ENCODE measurements around the gene USP31.

Gene USP31

DNA sequence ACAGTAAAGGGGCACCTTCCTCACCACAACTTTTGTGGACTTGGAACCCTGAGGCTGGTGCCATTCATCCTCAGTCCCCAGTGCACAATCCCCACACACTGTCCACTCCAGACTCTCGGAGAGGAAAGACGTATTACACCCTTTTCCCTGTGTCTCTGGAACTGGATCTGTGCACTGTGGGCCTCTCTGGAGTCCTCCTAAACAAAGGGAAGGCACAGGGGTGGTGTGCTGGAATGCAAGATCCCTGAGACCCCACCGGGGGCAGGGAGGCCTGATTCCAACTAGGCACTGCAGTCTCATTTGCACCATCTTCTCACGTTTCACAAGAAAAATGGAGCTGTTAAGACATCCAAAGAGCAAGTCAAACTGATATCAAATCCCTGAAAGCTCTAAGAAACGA, 89.8 kb downstream of the USP31 start:
- DNase-seq = no peak

DNA sequence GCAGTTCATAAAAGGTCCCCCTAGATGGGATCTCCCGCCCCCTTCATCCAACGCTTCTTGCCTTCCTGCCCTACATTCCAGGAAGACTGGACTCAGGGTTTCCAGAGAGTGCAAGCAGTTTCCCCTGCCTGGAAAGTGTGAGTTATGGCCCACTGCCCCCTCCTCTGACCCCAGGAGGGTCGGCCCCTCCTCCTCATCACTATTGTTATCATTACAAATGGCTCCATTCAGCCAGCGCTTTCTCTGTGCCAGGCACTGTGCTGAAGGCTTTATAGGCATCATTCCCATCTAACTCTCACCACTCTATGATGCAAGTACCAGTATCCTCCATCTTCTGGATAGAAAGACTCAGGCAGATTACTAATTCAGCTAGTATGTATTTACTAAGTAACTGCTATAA, 90.7 kb downstream of the USP31 start:
- DNase-seq = no peak

DNA sequence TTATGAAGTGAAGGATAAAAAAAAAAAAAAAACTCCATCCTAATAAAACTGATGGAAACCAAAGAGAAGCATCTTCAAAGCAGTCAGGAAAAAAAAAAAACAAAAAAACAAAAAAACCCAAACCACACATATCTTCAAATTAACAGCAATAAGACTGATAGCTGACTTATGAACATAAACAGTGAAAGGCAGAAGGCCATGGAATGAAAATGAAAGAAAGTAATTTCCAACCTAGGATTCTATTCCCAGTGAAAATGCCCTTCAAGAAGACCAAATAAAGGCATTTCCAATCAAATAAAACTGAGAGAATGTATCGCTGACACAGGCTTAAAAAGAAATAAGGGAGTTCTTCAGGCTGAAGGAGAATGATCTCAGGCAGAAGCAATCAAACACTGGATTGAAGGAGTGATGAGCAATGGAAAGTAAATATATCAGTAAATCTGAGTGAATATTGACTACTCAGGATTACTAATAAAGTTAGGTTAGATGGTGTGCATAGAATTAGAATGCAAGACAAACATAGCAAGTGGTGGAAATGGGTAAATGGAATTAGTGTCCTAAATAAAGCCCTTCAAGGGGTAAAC, 92.1 kb downstream of the USP31 start:
- no peak for DNase-seq

DNA sequence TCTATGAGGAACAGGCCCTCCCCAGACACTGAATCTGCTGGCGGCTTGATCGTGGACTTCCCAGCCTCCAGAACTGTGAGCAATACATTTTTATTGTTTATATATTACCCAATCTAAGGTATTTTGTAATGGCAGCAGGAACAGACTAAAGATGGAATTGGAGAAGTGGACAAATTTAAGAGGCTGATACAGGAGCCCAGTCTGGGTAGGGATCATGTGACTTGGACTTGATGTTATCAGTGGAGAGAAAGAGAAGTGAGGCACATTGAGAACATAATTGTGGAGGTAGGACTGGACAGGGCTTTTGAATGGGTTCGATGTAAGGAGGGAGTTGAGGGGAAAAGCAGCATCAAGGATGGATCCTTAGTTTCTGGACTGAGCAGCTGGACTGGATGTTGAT, 93.8 kb downstream of the USP31 start:
- peak in 3 of 4 experiments; percentile 10 to 29 (median 21) for DNase-seq

DNA sequence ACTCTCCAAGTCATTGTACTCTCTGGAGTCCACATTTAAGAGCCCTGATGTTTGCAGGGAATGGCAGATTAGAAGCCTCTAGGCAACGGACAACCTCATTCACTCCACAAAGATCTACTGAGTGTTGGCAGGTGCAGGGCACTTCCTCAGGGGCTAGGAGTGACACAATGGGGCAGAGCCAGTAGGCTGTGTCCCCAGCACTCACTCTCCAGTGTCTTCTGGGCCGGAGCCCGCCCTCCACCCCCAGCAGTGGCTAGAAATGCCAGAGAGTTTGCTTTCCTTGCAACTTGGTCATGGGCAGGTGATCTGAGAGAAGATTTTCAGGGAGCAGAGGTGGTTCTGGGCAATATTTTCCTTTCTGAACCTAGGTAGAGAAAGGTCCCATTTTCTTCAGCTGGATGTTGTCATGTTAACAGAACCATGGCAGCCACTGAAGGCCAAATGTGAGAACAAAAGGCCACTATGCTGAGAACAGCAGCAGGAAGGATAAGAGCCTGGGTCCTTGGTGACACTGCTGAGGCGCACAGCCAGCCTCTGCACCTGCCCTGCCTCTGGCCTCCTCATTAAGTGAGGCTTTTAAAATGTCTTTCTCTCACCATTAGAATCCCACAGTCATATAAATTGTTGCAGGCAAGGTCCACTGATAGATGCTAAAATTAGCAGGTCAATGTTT, 96.2 kb downstream of the USP31 start:
- DNase-seq = no peak

DNA sequence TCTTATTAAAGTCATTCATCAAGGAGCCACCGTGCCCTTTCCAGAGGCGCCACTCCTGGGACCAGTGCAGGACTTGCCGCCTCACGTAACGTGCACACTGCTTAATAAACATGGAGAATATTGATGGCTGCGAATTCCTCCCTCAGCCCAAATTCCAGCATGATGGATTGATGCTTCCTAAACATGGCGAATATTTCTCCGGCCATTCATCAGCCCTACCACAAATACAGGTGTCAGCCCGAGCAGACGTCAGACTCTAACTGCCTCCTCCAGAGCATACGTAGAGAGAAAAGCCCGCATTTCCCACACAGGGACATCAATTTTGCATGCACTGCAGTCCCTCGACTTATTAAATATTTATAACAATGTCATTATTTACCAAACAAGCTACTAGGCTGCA, 97.0 kb downstream of the USP31 start:
- no peak for DNase-seq

DNA sequence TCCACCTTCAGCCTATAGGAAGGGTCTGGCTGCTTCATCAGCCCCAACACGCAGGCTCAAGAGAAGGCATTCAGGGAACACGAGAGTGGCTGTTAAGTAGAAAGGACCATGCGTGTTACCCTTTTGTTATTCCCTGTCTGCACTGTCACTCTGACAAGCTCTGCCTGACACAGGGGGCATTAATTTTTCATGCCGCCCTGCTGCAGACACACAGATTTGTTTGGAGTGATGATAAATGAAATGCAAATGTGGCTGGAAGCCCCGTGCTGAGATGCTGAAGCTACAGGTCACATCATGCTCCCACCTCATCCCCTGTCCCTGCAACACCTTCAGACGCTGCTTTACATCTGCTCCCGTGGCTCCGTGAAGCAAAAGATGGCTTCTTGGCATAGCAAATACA, 97.7 kb downstream of the USP31 start:
- no peak for DNase-seq

DNA sequence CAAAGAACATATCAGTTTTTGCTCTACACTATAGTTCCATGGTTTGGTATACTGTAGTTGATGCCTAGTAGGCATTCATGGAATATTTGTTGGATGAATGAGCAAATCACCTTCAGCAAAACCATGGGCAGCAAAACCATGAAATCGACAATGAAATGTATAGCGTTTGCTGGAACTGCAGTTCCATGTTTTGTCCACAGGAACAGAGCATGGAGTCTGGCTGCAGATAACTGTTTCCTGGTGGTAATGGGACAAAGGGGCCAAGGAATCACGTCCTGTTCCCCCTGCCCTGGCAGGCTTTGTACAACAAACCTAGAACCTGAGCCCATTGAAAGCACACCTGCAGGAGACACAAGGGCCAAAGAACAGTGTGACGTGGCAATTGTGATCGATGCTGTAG, 101.1 kb downstream of the USP31 start:
- no peak for DNase-seq

DNA sequence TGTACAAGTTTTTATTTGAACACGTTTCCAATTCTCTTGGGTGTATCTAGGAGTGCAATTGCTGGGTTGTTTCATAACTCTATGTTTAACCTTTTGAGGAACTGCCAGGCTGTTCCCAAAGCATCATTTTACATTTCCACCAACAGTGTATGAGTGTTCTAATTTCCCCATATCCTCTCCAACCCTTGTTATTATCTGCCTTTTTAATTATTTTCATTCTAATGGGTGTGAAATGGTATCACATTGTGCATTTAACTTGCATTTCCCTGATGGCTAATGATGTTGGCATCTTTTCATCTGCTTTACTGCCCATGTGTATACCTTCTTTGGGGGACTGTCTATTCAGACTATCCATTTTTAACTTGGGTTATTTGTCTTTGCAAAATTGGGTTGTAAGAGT, 104.2 kb downstream of the USP31 start:
- no peak for DNase-seq

DNA sequence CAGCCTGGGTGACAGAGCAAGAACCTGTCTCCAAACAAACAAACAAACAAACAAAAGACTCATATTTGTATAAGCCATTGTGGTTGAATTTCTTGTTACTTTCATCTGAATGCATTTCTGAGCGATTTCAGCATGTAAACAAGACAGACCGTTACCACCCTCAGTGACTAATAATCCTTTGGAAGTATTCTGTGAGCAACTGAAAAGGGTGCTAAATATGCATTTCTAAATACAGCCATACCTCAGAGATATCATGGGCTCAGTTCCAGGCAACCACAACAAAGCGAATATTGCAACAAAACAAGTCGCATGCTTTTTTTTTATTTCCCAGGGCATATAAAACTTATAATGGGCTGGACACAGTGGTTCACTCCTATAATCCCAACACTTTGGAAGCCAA, 109.0 kb downstream of the USP31 start:
- DNase-seq = no peak

DNA sequence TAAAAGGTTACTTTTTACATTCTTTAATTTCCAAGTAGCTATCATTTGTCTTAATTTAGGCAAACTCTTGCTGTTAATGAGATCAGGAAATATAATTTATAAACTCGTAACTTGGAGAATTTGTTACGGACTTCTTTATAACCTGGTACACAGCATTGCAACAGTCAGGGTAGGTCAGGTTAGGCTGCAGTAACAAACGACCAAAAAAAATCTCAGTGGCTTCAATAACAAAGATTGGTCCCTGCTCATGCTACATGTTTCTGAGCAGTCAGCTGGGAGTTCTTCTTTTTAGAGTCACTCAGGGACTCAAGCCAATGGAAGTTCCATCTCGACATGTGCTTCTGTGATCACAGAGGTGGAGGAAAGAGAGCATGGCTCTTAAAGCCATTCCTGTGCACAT, 110.1 kb downstream of the USP31 start:
- DNase-seq = no peak

DNA sequence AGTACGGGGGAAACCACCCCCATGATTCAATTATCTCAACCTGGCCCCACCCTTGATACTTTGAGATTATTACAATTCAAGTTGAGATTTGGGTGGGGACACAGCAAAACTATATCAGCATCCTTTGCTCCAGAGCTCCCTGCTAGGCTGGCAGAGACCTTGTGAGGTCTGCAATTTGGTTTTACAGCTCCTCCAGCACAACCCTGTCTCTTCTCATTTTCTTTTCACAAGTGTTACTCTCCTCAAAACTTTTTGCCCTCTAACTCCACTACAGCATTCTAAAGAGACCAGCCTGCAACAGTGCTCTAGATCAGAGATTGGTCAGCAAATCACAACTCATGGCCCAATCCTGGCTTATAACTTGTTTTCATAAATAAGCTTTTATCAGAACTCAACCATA, 114.0 kb downstream of the USP31 start:
- DNase-seq = no peak

DNA sequence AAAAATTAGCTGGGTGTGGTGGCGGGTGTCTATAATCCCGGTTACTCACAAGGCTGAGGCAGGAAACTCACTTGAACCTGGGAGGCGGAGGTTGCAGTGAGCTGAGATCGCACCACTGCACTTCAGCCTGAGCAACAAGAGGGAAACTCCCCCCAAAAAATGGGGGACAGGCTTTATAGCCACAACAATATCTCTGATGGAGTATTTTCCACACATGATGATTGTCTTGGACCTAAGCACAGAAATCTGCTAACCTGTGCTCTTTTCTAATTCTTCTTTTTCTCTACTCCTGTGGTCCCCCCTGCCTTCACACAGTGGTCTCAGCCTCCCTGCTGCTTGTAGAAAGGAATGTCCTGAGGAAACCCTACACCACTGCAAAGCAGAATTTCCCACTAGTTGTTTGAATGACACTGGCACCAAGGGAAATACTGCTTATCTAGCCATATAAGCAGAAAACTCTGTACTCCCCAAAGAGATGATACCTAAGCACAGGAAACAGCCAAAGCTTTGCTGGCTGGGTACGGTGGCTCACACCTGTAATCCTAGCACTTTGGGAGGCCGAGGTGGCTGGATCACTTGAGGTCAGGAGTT, 117.6 kb downstream of the USP31 start:
- no peak for DNase-seq

DNA sequence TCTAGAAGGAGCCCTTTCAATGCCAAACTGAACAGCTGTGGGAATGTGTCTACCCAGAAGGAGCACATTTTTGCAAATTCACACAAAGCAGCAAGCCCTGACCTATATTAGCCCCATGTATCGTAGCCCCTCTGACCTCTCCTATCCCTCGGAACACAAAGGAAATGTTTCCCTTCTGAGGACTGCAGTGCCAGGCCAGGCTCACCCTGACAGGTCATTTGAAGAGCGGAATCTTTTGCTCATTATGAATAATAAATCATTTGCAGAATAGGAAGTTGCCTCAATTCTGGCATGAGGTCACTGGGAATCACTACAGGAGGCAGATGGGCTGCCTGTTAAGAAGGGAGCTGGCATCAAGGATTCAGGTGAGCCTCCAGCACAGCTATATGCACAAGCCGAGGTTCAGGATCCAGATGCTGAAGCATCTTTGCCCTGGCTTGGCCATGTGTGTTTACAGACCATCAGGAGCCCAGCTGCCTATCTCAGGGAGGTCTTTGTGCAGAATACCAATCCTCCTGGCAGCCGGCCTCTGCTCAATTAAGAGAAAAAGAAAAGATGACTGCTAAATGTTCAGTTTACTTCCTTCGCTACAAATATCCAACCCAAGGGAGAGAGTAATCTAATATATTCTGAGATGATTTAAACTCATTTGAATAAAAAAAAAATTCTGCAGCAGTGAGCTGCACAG, 119.4 kb downstream of the USP31 start:
- DNase-seq = no peak

DNA sequence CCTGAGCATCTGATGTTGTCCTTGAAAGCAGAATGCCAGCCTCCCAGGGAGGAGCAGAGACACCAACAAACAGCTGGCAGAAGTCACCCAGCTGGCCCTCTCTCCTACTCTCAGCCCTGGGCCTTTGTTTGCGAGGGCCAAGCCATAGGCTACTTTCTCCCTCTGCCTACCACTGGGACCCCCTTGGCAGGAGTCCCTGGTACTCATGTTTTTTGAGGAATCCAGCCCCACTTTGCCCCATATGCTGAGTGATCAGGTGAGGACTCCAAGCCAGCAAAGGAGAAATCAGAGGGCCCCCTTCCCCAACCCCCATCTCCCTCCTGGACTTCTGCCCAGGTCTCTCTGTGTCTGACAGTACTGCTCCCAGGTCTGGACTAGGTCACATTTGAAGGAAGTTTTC, 121.9 kb downstream of the USP31 start:
- no peak for DNase-seq

DNA sequence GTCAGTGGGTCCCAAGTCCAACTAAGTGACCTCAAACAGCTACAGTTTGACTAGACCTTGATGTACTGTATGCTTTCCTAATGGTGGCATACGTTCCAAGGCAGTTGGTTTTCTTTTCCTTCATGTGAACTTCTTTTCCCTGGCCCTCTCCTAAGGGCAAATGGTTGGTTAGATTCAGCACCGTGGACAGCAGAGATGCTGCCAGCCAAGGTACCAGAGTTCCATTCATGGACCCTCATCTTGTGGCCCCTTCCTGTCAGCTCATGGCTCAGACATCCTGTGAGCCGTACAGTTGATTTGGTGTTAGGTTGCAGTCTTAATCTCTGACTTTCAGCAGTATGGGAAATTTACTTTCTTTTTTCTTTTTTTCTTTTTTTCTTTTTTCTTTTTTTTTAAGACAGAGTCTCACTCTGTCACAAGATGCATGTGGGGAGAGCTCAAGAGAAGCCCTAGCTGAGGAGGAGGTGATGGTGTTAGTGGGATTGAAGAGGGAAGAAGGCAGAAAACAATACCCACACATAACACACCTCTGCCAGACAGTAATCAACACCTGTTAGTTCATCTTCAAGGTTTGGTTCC, 122.4 kb downstream of the USP31 start:
- DNase-seq = peak in 2 of 4 experiments; percentile 10 to 17

DNA sequence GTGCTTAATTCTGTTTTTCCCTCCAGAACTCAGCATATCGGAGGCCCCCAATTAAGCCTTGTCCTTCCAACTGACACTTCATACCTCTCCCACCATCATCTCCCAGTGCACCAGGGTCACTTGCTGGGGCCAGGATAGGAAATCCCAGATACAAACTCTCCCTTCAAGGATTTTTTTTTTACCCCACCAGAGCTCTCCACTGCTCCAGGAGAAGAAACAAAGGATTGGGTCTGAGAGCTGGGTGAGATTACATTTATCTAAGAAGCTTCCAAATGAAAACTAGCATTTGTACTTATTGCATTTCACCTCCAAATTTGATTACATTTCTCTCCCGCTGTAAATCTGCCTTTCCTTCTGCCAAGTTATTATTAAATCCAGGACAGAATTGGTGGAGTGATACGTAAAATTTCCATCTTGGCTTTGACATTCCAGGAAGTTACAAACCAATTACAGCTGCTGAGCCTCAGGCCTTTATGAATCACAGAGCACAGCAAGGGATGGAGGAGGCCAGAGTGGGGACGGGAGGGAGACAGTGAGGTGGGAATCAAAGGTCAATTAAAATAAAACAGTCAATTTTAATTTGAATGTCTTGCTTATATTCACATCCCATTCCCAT, 123.5 kb downstream of the USP31 start:
- no peak for DNase-seq

DNA sequence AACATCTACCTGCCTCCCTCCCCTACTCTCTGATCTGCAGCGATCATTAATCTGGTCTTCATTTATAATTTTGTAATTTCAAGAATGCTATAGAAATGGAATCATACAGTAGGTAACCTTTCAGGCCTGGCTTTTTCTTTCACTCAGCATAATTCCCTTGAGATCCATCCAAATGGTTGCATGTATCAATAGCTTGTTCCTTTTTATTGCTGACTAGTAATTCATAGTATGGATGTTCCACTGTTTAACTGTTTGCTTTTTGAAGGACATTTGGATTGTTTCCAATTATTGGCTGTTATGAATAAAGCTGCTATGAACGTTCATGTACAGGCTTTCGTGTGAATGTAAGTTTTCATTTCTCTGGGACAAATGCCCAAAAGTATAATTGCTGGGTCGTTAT, 125.2 kb downstream of the USP31 start:
- DNase-seq = no peak

DNA sequence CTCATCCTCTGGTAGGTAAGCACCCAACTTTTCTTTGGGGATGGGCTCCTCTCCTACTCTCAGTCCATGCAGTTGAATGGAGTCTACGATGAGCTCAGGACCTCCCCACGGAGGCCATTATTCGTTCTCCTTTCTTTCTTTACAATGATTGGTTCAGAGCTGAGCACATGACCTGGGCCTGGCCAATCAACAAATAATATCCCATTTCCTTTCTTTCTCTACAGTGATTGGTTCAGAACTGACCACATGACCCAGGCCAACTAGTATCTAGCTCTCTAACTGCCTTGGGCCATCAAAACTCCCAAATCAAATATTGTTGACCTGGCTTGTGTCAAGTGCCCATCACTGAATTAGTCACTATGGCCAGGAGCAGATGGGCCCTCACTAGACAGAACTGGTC, 129.2 kb downstream of the USP31 start:
- no peak for DNase-seq

DNA sequence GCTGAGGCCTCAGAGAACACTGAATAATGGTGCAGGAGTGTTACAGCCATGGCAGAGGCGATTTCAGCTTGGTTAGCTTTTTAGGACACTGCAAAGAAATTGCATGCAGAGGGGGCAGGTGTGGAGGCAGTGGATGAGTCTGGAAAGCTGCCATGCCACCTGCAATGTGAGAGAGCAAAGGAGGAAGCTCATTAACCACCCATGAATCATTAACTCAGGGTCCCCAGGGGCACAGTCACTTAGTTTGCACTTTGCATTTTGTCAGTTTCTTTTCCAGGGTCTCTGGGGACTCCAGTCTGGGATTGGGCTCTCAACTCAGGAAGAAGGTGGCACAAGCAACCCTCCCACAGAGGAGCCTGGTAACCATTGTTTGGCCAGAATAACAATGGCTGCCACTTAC, 132.9 kb downstream of the USP31 start:
- no peak for DNase-seq

DNA sequence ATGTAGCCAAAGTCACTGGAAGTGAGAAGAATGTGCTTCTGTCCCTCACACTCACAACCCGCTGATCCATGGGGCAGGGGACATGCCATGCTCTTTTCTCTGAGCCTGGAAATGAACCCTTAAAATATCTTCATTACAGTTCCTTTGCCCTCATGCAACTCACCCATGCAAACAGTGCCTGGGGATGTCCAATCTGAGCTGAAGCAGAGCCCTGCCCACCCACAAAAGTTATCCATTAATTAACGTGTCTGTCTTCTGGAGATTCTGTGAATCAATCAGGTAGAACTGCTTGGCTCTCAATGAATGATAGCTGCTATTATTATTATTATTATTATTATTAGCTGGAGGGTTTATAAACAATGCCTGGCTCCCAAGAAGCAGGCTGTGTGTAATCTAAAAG, 133.7 kb downstream of the USP31 start:
- no peak for DNase-seq

DNA sequence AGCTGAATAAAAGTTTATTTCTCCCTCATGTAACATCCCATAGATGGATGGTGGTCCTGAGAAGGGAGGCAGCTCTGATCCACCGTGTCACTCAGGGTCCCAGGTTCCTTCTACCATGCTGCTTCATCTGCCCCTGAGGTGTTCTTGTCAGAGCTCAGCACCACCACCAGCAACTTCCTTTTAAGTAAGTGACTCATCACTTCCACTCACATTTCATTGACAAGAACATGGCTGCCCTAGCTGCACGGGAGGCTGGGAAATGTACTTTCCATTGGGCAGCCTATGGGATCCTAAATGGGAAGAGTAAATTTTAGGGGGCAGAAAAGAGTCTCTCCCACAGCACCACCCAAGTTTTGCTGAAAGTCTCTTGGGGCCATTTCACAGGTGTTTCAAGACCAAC, 134.7 kb downstream of the USP31 start:
- peak in 3 of 4 experiments; percentile 10 to 31 (median 11) for DNase-seq

Data from suppressor macrophage (primary cell).